Keratinocyte (primary cell): ENCODE results near the gene RTN4IP1.

Experiments
- CTCF ChIP-seq, 3 experiments: IDR thresholded peaks in 1 of 3; conservative IDR thresholded peaks in 1 of 3; optimal IDR thresholded peaks in 1 of 3; 2 replicates in 2 of 3; 3 replicates in 1 of 3; pipeline versions ENCODE3 to v1.5.1; 2011; ENCODE audit warnings: low read length in 3 of 3, mild to moderate bottlenecking in 3 of 3, moderate library complexity in 2 of 3, control low read depth in 1 of 3, inconsistent platforms in 1 of 3; ENCODE audit not compliant: insufficient read depth in 2 of 3; ENCODE audit errors: extremely low read depth in 1 of 3
- EZH2 ChIP-seq: IDR thresholded peaks from one replicate; pipeline ENCODE4 v1.6.1; 2012; ENCODE audit warnings: inconsistent platforms, mild to moderate bottlenecking, low read length, moderate library complexity

GRCh38 chr6:106630366-106630765, 1.1 kb upstream of the RTN4IP1 start:
- TF ChIP-seq CTCF (optimal IDR thresholded peaks at IDR 0.05 in 1 of 3, IDR thresholded peaks at IDR 0.05 in 1 of 3, conservative IDR thresholded peaks at IDR 0.05 in 1 of 3; ENCODE audit: extremely low read depth in 1 of 3, insufficient read depth in 2 of 3, low read length in 3 of 3) (no peak), EZH2 (no peak)
